HEK293 (cell line): ENCODE results near the gene ERH.

Experiments used
- FEZF1 ChIP-seq: fragments of 450-650 bp; formaldehyde crosslinking; IDR thresholded peaks from 2 replicates; pipeline ENCODE4 v1.5.1; 2016; ENCODE audit warnings: missing biosample characterization, missing genetic modification characterization
- RBAK ChIP-seq: fragments of 450-650 bp; formaldehyde crosslinking; IDR thresholded peaks from 2 replicates; pipeline ENCODE4 v1.5.1; 2016; ENCODE audit warnings: missing biosample characterization, missing genetic modification characterization
- ZBTB21 ChIP-seq: fragments of 450-650 bp; formaldehyde crosslinking; IDR thresholded peaks from 2 replicates; pipeline ENCODE4 v1.5.1; 2017; ENCODE audit warnings: missing biosample characterization, missing genetic modification characterization
- ZFP3 ChIP-seq: fragments of 450-650 bp; formaldehyde crosslinking; IDR thresholded peaks from 2 replicates; pipeline ENCODE4 v1.5.1; 2016; ENCODE audit warnings: low read depth, missing biosample characterization, missing genetic modification characterization
- ZNF10 ChIP-seq: fragments of 450-650 bp; formaldehyde crosslinking; IDR thresholded peaks from 2 replicates; pipeline ENCODE4 v1.5.1; 2017; ENCODE audit warnings: missing biosample characterization, missing genetic modification characterization
- ZNF112 ChIP-seq: fragments of 450-650 bp; formaldehyde crosslinking; IDR thresholded peaks from 2 replicates; pipeline ENCODE4 v1.5.0; 2017; ENCODE audit warnings: missing biosample characterization, missing genetic modification characterization
- ZNF155 ChIP-seq: fragments of 450-650 bp; formaldehyde crosslinking; IDR thresholded peaks from 2 replicates; pipeline ENCODE4 v1.5.1; 2016; ENCODE audit warnings: missing biosample characterization, missing genetic modification characterization
- ZNF19 ChIP-seq: fragments of 450-650 bp; formaldehyde crosslinking; IDR thresholded peaks from 2 replicates; pipeline ENCODE4; 2016; ENCODE audit warnings: missing biosample characterization, missing genetic modification characterization, low read depth
- ZNF202 ChIP-seq: fragments of 450-650 bp; formaldehyde crosslinking; IDR thresholded peaks from 2 replicates; pipeline ENCODE4 v1.5.1; 2016; ENCODE audit warnings: missing biosample characterization, missing genetic modification characterization, borderline replicate concordance
- ZNF221 ChIP-seq: fragments of 450-650 bp; formaldehyde crosslinking; IDR thresholded peaks from 2 replicates; pipeline ENCODE4 v1.5.1; 2017; ENCODE audit warnings: missing biosample characterization, missing genetic modification characterization, borderline replicate concordance
- ZNF24 ChIP-seq: fragments of 450-650 bp; formaldehyde crosslinking; IDR thresholded peaks from 2 replicates; pipeline ENCODE4 v1.5.1; 2016; ENCODE audit warnings: missing biosample characterization, missing genetic modification characterization
- ZNF341 ChIP-seq: fragments of 450-650 bp; formaldehyde crosslinking; IDR thresholded peaks from 2 replicates; pipeline ENCODE4; 2016; ENCODE audit warnings: low read depth, missing biosample characterization, missing genetic modification characterization
- ZNF394 ChIP-seq: fragments of 450-650 bp; formaldehyde crosslinking; IDR thresholded peaks from 2 replicates; pipeline ENCODE4 v1.5.1; 2016; ENCODE audit warnings: missing biosample characterization, missing genetic modification characterization, mild to moderate bottlenecking, moderate library complexity, borderline replicate concordance
- ZNF514 ChIP-seq: fragments of 450-650 bp; formaldehyde crosslinking; IDR thresholded peaks from 2 replicates; pipeline ENCODE4 v1.5.1; 2016; ENCODE audit warnings: missing biosample characterization, missing genetic modification characterization
- ZNF776 ChIP-seq: fragments of 450-650 bp; formaldehyde crosslinking; IDR thresholded peaks from 2 replicates; pipeline ENCODE4 v1.5.0; 2017; ENCODE audit warnings: missing biosample characterization, missing genetic modification characterization, borderline replicate concordance
- ZXDB ChIP-seq: fragments of 450-650 bp; formaldehyde crosslinking; IDR thresholded peaks from 2 replicates; pipeline ENCODE4 v1.5.1; 2016; ENCODE audit warnings: missing biosample characterization, missing genetic modification characterization
- TF ChIP-seq, protein P1 (sequence below): fragments of 450-650 bp; formaldehyde crosslinking; IDR thresholded peaks from 2 replicates; pipeline ENCODE4 v1.5.1; 2017; ENCODE audit warnings: missing biosample characterization, missing genetic modification characterization
- TF ChIP-seq, protein P2 (sequence below): fragments of 450-650 bp; formaldehyde crosslinking; IDR thresholded peaks from 2 replicates; pipeline ENCODE4 v1.5.1; 2016; ENCODE audit warnings: missing biosample characterization, missing genetic modification characterization
- TF ChIP-seq, protein P3 (sequence below): fragments of 450-650 bp; formaldehyde crosslinking; IDR thresholded peaks from 2 replicates; pipeline ENCODE4 v1.5.1; 2016; ENCODE audit warnings: missing biosample characterization, missing genetic modification characterization, borderline replicate concordance
- TF ChIP-seq, protein P4 (sequence below): IDR thresholded peaks from 2 replicates; pipeline ENCODE4 v1.6.1; 2011; ENCODE audit warnings: mild to moderate bottlenecking, low read depth, low read length, borderline replicate concordance
- TF ChIP-seq, protein P5 (sequence below): fragments of 450-650 bp; formaldehyde crosslinking; IDR thresholded peaks from 2 replicates; pipeline ENCODE4 v1.5.1; 2017; ENCODE audit warnings: missing biosample characterization, missing genetic modification characterization
- TF ChIP-seq, protein P6 (sequence below): fragments of 450-650 bp; formaldehyde crosslinking; IDR thresholded peaks from 2 replicates; pipeline ENCODE4 v1.5.1; 2016; ENCODE audit warnings: missing biosample characterization, missing genetic modification characterization
- TF ChIP-seq, protein P7 (sequence below): fragments of 450-650 bp; formaldehyde crosslinking; conservative IDR thresholded peaks from 2 replicates; pipeline ENCODE4 v1.5.1; 2016; ENCODE audit warnings: low read depth, missing biosample characterization, missing genetic modification characterization
- TF ChIP-seq, protein P8 (sequence below): fragments of 450-650 bp; IDR thresholded peaks from 2 replicates; pipeline ENCODE4 v1.5.1; 2018; ENCODE audit warnings: missing biosample characterization, mild to moderate bottlenecking, missing genetic modification characterization

ERH gene

DNA sequence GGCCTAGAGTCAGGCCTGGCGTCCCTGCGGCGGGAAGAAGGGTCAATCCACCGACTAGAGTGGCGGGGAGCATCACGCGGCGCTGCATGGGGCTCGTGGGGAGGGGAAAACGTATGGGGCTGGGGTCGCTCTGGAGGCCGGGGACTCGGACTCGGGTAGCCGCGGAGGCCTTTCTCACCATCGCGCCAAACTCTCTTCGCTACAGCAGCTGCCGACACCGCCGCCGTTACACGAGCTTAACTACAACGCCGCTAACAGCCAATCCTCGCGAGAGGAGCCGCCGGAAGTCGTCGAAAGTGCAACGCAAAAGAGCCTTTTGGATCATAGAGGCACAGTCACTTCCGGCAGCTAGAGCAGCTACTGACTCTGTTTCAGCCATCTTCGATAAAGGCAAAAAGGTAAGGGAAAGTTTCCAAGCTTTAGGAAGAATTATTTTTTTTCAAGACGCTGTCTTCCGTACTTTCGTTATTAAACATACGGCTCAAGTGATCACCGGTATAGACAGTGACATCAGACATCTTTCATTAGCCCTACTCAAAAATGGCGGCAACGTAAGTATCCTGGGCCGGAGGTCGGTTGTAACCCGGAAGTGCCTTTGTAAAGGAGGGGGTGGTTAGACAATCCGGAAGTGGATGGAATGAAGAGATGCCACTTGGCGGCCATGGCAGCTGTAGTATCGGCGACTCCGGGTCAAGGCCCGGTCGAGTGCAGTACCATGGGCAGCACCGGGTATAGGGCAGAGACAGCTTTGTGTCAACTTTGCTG lies at the start of gene ERH, which contains the start of gene SLC39A9 (continued):
- TF ChIP-seq, protein P1, sequence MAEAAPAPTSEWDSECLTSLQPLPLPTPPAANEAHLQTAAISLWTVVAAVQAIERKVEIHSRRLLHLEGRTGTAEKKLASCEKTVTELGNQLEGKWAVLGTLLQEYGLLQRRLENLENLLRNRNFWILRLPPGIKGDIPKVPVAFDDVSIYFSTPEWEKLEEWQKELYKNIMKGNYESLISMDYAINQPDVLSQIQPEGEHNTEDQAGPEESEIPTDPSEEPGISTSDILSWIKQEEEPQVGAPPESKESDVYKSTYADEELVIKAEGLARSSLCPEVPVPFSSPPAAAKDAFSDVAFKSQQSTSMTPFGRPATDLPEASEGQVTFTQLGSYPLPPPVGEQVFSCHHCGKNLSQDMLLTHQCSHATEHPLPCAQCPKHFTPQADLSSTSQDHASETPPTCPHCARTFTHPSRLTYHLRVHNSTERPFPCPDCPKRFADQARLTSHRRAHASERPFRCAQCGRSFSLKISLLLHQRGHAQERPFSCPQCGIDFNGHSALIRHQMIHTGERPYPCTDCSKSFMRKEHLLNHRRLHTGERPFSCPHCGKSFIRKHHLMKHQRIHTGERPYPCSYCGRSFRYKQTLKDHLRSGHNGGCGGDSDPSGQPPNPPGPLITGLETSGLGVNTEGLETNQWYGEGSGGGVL: no peak
- TF ChIP-seq RBAK (tag by site-specific recombination): no peak
- TF ChIP-seq FEZF1: peak; percentile 64
- TF ChIP-seq ZNF112 (tag by site-specific recombination): no peak
- peak; percentile 91 for TF ChIP-seq ZNF776 (tag by site-specific recombination)
- TF ChIP-seq ZNF341: peak; percentile 80
- TF ChIP-seq ZNF10 (tag by site-specific recombination): no peak
- peak; percentile 97 for TF ChIP-seq ZBTB21 (tag by site-specific recombination)
- no peak for TF ChIP-seq ZNF202
- TF ChIP-seq ZXDB (tag by site-specific recombination): peak; percentile 88
- TF ChIP-seq, protein P2, sequence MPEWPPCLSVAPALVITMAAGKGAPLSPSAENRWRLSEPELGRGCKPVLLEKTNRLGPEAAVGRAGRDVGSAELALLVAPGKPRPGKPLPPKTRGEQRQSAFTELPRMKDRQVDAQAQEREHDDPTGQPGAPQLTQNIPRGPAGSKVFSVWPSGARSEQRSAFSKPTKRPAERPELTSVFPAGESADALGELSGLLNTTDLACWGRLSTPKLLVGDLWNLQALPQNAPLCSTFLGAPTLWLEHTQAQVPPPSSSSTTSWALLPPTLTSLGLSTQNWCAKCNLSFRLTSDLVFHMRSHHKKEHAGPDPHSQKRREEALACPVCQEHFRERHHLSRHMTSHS (tag by site-specific recombination): no peak
- peak; percentile 17; the same call in 1 of the 2 replicates for TF ChIP-seq ZNF394 (tag by site-specific recombination)
- TF ChIP-seq, protein P3, sequence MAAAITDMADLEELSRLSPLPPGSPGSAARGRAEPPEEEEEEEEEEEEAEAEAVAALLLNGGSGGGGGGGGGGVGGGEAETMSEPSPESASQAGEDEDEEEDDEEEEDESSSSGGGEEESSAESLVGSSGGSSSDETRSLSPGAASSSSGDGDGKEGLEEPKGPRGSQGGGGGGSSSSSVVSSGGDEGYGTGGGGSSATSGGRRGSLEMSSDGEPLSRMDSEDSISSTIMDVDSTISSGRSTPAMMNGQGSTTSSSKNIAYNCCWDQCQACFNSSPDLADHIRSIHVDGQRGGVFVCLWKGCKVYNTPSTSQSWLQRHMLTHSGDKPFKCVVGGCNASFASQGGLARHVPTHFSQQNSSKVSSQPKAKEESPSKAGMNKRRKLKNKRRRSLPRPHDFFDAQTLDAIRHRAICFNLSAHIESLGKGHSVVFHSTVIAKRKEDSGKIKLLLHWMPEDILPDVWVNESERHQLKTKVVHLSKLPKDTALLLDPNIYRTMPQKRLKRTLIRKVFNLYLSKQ (tag by site-specific recombination): no peak
- TF ChIP-seq, protein P4, sequence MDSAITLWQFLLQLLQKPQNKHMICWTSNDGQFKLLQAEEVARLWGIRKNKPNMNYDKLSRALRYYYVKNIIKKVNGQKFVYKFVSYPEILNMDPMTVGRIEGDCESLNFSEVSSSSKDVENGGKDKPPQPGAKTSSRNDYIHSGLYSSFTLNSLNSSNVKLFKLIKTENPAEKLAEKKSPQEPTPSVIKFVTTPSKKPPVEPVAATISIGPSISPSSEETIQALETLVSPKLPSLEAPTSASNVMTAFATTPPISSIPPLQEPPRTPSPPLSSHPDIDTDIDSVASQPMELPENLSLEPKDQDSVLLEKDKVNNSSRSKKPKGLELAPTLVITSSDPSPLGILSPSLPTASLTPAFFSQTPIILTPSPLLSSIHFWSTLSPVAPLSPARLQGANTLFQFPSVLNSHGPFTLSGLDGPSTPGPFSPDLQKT: peak; percentile 90
- TF ChIP-seq, protein P5, sequence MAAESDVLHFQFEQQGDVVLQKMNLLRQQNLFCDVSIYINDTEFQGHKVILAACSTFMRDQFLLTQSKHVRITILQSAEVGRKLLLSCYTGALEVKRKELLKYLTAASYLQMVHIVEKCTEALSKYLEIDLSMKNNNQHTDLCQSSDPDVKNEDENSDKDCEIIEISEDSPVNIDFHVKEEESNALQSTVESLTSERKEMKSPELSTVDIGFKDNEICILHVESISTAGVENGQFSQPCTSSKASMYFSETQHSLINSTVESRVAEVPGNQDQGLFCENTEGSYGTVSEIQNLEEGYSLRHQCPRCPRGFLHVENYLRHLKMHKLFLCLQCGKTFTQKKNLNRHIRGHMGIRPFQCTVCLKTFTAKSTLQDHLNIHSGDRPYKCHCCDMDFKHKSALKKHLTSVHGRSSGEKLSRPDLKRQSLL (tag by site-specific recombination): peak; percentile 89
- TF ChIP-seq ZNF19: no peak
- TF ChIP-seq ZNF24 (tag by site-specific recombination): peak; percentile 54; the same call in 1 of the 2 replicates
- TF ChIP-seq, protein P6, sequence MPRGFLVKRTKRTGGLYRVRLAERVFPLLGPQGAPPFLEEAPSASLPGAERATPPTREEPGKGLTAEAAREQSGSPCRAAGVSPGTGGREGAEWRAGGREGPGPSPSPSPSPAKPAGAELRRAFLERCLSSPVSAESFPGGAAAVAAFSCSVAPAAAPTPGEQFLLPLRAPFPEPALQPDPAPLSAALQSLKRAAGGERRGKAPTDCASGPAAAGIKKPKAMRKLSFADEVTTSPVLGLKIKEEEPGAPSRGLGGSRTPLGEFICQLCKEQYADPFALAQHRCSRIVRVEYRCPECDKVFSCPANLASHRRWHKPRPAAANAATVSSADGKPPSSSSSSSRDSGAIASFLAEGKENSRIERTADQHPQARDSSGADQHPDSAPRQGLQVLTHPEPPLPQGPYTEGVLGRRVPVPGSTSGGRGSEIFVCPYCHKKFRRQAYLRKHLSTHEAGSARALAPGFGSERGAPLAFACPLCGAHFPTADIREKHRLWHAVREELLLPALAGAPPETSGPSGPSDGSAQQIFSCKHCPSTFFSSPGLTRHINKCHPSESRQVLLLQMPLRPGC (tag by site-specific recombination): peak; percentile 59; the same call in 1 of the 2 replicates
- TF ChIP-seq, protein P7, sequence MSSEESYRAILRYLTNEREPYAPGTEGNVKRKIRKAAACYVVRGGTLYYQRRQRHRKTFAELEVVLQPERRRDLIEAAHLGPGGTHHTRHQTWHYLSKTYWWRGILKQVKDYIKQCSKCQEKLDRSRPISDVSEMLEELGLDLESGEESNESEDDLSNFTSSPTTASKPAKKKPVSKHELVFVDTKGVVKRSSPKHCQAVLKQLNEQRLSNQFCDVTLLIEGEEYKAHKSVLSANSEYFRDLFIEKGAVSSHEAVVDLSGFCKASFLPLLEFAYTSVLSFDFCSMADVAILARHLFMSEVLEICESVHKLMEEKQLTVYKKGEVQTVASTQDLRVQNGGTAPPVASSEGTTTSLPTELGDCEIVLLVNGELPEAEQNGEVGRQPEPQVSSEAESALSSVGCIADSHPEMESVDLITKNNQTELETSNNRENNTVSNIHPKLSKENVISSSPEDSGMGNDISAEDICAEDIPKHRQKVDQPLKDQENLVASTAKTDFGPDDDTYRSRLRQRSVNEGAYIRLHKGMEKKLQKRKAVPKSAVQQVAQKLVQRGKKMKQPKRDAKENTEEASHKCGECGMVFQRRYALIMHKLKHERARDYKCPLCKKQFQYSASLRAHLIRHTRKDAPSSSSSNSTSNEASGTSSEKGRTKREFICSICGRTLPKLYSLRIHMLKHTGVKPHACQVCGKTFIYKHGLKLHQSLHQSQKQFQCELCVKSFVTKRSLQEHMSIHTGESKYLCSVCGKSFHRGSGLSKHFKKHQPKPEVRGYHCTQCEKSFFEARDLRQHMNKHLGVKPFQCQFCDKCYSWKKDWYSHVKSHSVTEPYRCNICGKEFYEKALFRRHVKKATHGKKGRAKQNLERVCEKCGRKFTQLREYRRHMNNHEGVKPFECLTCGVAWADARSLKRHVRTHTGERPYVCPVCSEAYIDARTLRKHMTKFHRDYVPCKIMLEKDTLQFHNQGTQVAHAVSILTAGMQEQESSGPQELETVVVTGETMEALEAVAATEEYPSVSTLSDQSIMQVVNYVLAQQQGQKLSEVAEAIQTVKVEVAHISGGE (tag by site-specific recombination): peak; percentile 97
- TF ChIP-seq ZNF221 (tag by site-specific recombination): no peak
- TF ChIP-seq ZFP3 (tag by site-specific recombination): no peak
- no peak for TF ChIP-seq ZNF514 (tag by site-specific recombination)
- TF ChIP-seq, protein P8, sequence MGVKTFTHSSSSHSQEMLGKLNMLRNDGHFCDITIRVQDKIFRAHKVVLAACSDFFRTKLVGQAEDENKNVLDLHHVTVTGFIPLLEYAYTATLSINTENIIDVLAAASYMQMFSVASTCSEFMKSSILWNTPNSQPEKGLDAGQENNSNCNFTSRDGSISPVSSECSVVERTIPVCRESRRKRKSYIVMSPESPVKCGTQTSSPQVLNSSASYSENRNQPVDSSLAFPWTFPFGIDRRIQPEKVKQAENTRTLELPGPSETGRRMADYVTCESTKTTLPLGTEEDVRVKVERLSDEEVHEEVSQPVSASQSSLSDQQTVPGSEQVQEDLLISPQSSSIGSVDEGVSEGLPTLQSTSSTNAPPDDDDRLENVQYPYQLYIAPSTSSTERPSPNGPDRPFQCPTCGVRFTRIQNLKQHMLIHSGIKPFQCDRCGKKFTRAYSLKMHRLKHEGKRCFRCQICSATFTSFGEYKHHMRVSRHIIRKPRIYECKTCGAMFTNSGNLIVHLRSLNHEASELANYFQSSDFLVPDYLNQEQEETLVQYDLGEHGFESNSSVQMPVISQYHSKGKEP (tag by site-specific recombination): peak; percentile 67
- TF ChIP-seq ZNF155: no peak
